GM20431 (cell line): ENCODE measurements around the gene TBC1D8.

Experiments used
- in situ Hi-C: fragments of 300-500 bp; cut with MseI, MboI; formaldehyde crosslinking; loops from one replicate; pipeline ENCODE4 v1.15.0; 2020; ENCODE audit warnings: low sequenced_read_pairs; ENCODE audit not compliant: unreplicated experiment

The TBC1D8 gene

DNA sequence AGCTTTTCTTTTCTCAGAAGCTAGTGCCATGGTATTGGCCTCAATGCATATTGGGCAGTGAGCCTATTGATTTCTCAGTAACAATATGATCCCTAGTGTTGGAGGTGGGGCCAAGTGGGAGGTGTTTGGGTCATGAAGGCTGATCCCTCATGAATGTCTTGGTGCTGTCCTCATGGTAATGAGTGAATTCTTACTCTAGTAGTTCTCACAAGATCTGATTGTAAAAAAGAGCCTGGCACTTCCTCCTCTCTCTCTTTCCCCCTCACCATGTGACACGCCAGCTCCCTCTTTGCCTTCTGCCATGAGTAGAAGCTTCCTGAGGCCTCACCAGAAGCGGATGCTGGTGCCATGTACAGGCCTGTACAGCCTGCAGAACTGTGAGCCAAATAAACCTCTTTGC, 12.8 kb upstream of the TBC1D8 start:
- in situ Hi-C loops = no loop called here

DNA sequence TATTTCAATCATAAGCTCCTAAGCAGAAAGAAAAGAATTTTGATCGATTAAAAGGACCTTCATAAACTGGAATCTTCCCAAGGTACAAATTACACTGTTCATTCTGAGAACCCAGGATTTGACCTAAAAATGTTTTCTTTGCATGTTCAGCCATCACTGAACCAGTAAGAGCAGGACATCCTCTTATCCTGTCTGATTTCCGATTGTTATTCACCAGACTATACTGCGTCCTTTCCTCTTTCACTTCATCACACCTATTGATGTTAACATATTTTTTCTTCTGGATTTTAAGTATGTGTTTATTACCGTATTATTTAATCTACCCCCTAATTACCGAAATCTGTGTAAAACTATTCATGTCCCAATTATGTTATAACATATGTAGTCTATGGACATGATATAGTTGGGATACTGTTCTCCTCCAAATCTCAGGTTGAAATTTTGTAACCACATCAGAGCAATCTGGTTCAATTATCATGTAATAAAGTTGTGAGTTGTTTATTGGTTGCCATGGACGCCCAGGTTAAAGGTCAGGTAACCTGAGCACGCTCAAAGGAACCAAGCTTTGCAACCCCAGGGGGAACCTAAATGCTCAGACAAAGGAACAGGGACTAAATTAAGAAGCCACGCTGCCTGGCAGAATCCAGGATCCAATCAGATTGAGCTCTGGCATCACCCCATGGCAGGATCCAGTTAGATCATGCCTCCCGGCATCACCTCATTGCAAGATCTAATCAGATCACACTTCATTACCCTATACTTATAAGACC, 11.6 kb upstream of the TBC1D8 start:
- in situ Hi-C loops = no loop called here

- in situ Hi-C loops = no loop called here
Measured at GRCh38 chr2:101161658-101162057, 10.5 kb upstream of the TBC1D8 start.

GRCh38 chr2:101160454-101160853, 9.3 kb upstream of the TBC1D8 start:
- in situ Hi-C loops = no loop called here

DNA sequence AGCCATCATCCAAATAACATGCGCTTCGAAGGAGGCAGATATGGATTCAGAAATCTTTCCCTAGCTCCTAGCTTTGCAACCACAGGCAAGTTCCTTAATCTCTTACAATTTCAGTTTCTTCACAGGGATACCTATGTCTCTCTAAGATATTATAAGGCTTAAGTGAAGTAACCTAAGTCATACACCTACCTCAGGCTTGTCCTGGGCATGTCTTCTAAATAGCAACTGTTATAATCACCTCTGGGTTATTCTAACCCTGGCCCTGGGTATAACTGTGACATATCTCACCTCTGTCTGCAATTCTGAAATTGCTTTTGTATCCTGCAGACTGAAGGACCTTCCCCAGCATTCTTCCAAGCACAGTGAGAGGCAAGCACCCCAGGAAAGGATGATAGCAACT, 8.3 kb upstream of the TBC1D8 start:
- in situ Hi-C loops = loop anchor here (10.0 kb wide), 1 partner anchor 125 kb away; no protein-coding TSS in a partner anchor

GRCh38 chr2:101157272-101157671, 6.1 kb upstream of the TBC1D8 start:
- in situ Hi-C loops = loop anchor here (10.0 kb wide), 1 partner anchor 122 kb away; no protein-coding TSS in a partner anchor

- in situ Hi-C loops = loop anchor here (10.0 kb wide), 1 partner anchor 119 kb away; no protein-coding TSS in a partner anchor
Measured at GRCh38 chr2:101153787-101154186, 2.6 kb upstream of the TBC1D8 start.

- in situ Hi-C loops = loop anchor here (10.0 kb wide), 1 partner anchor 118 kb away; no protein-coding TSS in a partner anchor
Measured at GRCh38 chr2:101153077-101153707, 2.0 kb upstream of the TBC1D8 start.

- in situ Hi-C loops = loop anchor here (10.0 kb wide), 1 partner anchor 118 kb away; no protein-coding TSS in a partner anchor
Measured at GRCh38 chr2:101152272-101153076, 1.3 kb upstream of the TBC1D8 start.

GRCh38 chr2:101151859-101152271, 683 bp upstream of the TBC1D8 start:
- in situ Hi-C loops = loop anchor here (10.0 kb wide), 1 partner anchor 117 kb away; no protein-coding TSS in a partner anchor

DNA sequence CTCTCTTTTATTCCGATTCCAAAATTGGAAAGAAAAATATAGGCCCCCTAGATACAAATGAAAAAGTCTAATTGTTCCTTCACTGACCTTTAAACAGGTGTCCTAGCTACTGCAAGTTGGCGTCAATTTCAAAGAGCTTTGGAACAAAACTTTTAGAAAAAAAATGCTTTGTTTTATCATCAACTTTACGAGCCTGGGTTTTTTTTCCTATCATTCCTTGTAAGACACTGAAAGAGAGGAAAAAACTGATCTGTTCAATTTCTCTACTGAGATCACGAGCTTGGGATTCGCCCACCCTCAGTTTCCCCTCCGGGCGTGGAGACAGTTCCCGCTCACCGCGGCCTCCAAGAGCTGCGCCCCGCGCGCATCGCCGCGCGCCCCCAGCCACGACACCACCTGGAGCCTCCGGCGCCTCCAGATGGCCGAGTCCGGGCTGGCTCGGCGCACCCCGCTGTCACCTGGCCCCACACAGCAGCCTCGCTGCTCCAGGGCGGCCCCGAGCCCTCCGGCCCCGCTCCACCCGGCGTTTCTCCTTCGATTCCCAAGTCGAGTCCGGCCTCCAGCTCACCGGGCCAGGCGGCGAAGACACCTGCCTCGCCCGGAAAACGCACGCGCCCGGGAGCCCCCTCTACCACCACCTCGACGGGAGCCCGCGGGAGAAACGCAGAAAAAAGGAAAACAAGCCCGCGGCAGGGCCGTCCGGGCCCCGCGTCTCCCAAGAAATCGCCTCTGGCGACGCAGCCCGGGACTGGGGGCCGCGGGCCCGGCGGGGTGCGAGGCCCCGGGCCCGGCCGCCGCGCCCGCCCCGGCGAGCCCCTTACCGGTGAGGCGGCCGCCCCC, 656 bp downstream of the TBC1D8 start:
- in situ Hi-C loops = loop anchor here (10.0 kb wide), 1 partner anchor 116 kb away; no protein-coding TSS in a partner anchor

- in situ Hi-C loops = loop anchor here (10.0 kb wide), 1 partner anchor 115 kb away; no protein-coding TSS in a partner anchor
Measured at GRCh38 chr2:101149241-101150192, 1.7 kb downstream of the TBC1D8 start.

- in situ Hi-C loops = no loop called here
Measured at GRCh38 chr2:101148777-101149176, 2.4 kb downstream of the TBC1D8 start.

GRCh38 chr2:101147971-101148370, 3.2 kb downstream of the TBC1D8 start:
- in situ Hi-C loops = no loop called here

DNA sequence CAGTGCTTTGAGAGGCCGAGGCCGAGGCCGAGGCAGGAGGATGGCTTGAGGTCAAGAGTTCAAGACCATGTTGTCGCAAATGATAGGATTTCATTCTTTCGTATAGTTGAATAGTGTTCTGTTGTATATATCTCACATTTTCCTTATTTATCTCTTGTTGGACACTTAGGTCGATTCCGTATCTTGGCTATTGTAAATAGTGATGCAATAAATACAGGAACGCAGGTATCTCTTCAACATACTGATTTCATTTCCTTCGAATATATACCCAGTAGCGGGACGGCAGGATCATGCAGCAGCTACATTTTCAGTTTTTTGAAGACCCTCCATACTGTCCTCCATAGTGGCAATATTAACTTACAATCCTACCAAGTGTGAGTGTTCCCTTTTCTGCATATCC, 4.1 kb downstream of the TBC1D8 start:
- in situ Hi-C loops = no loop called here

GRCh38 chr2:101146535-101146934, 4.6 kb downstream of the TBC1D8 start:
- in situ Hi-C loops = no loop called here

DNA sequence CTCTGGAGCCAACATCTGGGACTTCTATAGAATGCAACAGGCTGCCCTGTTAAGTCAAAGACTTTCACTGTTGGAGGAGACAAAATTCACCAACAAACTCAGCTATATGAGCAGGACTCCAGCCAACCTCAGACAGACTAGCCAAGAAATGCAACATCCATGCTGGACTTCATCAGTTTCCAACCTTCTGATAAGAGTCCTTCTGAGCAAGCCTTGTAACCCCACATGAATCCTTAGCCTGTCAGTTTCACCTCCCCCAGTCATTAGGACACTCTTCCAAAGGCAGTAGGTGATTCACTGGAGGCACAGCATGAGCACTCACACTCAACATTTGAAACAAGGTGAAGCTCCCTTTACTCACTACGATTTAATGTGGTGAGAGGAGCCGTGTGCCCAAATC, 5.8 kb downstream of the TBC1D8 start:
- in situ Hi-C loops = no loop called here

GRCh38 chr2:101142163-101142562, 9.0 kb downstream of the TBC1D8 start:
- in situ Hi-C loops = no loop called here
